A549 (cell line): ENCODE data around the gene CARMIL3. TPM values are rescaled to one million over a fixed set of nuclear protein-coding genes. Genes with fewer than 3 reads are reported as not detected.

Experiments
- ATAC-seq, 2 experiments: fragments of 200-7000 bp in 1 of 2; fragments of >200 bp in 1 of 2; cut with Nextera tagmentation in 1 of 2; cut with Tn5 transposase in 1 of 2; 3 replicates each; pipeline versions ENCODE4 v1.8.0 to v1.9.1; 2018 to 2020; ENCODE audit warnings: mild to moderate bottlenecking in 1 of 2, moderate library complexity in 1 of 2
- CTCF ChIA-PET: fragments of 300-600 bp; sonication (Branson Sonifier 250); formaldehyde crosslinking; extraction: SDS; loops from one replicate; lab custom pipeline; 2021; ENCODE audit warnings: antibody characterized with exemption, inconsistent platforms; lab: Yijun Ruan, JAX
- POLR2A ChIA-PET: fragments of 350-600 bp; formaldehyde crosslinking; extraction: SDS; loops from one replicate; lab custom pipeline; 2021; ENCODE audit warnings: antibody characterized with exemption, inconsistent platforms; lab: Yijun Ruan, JAX
- DNase-seq, 2 experiments: peaks; one replicate each; pipeline versions ENCODE4 v3.0.0 to v3.0.0-alpha.2; 2011 to 2016; ENCODE audit warnings: low read depth in 1 of 2, low spot score in 1 of 2
- FAIRE-seq: peaks from 2 replicates; lab custom pipeline; 2011; peaks lifted over from hg19 to GRCh38; lab: Jason Lieb, UNC
- H3K27ac ChIP-seq, 2 experiments: fragments of >200 bp; sonication (Bioruptor Twin); formaldehyde crosslinking; 3 replicates each; pipeline ENCODE4 v1.5.1; 2016 to 2017
- H3K4me1 ChIP-seq: fragments of >200 bp; sonication (Bioruptor Twin); formaldehyde crosslinking; 3 replicates; pipeline ENCODE4 v1.6.1; 2016
- H3K4me2 ChIP-seq: fragments of >200 bp; sonication (Bioruptor Twin); formaldehyde crosslinking; 3 replicates; pipeline ENCODE4 v1.6.1; 2016
- H3K4me3 ChIP-seq: fragments of >200 bp; sonication (Bioruptor Twin); formaldehyde crosslinking; 3 replicates; pipeline ENCODE4 v1.5.1; 2016
- H3K9me3 ChIP-seq: fragments of >200 bp; sonication (Bioruptor Twin); formaldehyde crosslinking; 3 replicates; pipeline ENCODE4 v1.6.1; 2016
- ATOH8 ChIP-seq: fragments of 250-450 bp; sonication (Bioruptor Pico); IDR thresholded peaks from 2 replicates; pipeline ENCODE4 v1.5.0; 2020; ENCODE audit warnings: low read depth, mild to moderate bottlenecking, moderate library complexity
- BCL3 ChIP-seq: fragments of >200 bp; sonication (Bioruptor Twin); formaldehyde crosslinking; IDR thresholded peaks from 3 replicates; pipeline ENCODE4 v1.6.1; 2016
- BHLHE40 ChIP-seq: IDR thresholded peaks from 2 replicates; pipeline ENCODE4 v1.6.1; 2012; ENCODE audit warnings: low read depth, low read length, inconsistent platforms
- CBX8 ChIP-seq: fragments of 200-600 bp; sonication (generic); IDR thresholded peaks from 2 replicates; pipeline ENCODE4 v1.6.1; 2016
- EHMT2 ChIP-seq: fragments of 200-600 bp; sonication (generic); IDR thresholded peaks from 2 replicates; pipeline ENCODE4 v1.6.1; 2016; ENCODE audit warnings: antibody characterized with exemption, low read depth, mild to moderate bottlenecking, moderate library complexity
- ESRRA ChIP-seq: fragments of 150-350 bp; IDR thresholded peaks from 2 replicates; pipeline ENCODE4 v1.6.1; 2014; ENCODE audit warnings: mild to moderate bottlenecking, low read length, borderline replicate concordance
- FOSL2 ChIP-seq, 2 experiments: fragments of 450-650 bp in 1 of 2; fragments of >200 bp in 1 of 2; sonication (Bioruptor Twin) in 1 of 2; formaldehyde crosslinking; IDR thresholded peaks; 2 replicates each; pipeline versions ENCODE4 v1.5.0 to v1.6.1; 2016 to 2020; ENCODE audit warnings: mild to moderate bottlenecking in 1 of 2, moderate library complexity in 1 of 2
- FOXS1 ChIP-seq: fragments of 250-450 bp; sonication (Bioruptor Pico); IDR thresholded peaks from 2 replicates; pipeline ENCODE4 v1.5.0; 2020; ENCODE audit warnings: mild to moderate bottlenecking, moderate library complexity
- HOXA7 ChIP-seq: fragments of 250-450 bp; sonication (Bioruptor Pico); IDR thresholded peaks from 2 replicates; pipeline ENCODE4 v1.5.0; 2020; ENCODE audit warnings: mild to moderate bottlenecking, moderate library complexity
- KDM5A ChIP-seq: fragments of 200-600 bp; sonication (generic); IDR thresholded peaks from 2 replicates; pipeline ENCODE4 v1.6.1; 2016; ENCODE audit warnings: antibody characterized with exemption, mild to moderate bottlenecking
- MYC ChIP-seq: IDR thresholded peaks from 2 replicates; pipeline ENCODE4 v1.6.1; 2012; ENCODE audit warnings: mild to moderate bottlenecking, inconsistent platforms, low read length, improper control_type of control experiment, borderline replicate concordance
- NR3C1 ChIP-seq: fragments of >200 bp; sonication (Bioruptor Twin); formaldehyde crosslinking; IDR thresholded peaks from 3 replicates; pipeline ENCODE4 v1.6.1; 2017
- PHF8 ChIP-seq: fragments of 200-600 bp; sonication (generic); IDR thresholded peaks from 2 replicates; pipeline ENCODE4 v1.6.1; 2016; ENCODE audit warnings: low read depth, mild to moderate bottlenecking, antibody characterized with exemption, moderate library complexity, borderline replicate concordance
- POLR2AphosphoS2 ChIP-seq: conservative IDR thresholded peaks from 2 replicates; pipeline ENCODE4 v1.6.1; 2012; ENCODE audit warnings: low read length, improper control_type of control experiment, inconsistent platforms
- RARB ChIP-seq: fragments of 250-450 bp; sonication (Bioruptor Pico); IDR thresholded peaks from 2 replicates; pipeline ENCODE4 v1.8.0; 2021; ENCODE audit warnings: mild to moderate bottlenecking, moderate library complexity
- RCOR1 ChIP-seq: fragments of 150-350 bp; IDR thresholded peaks from 2 replicates; pipeline ENCODE4 v1.6.1; 2014; ENCODE audit warnings: antibody characterized with exemption, low read length, low read depth
- RNF2 ChIP-seq: fragments of 200-600 bp; sonication (generic); IDR thresholded peaks from 2 replicates; pipeline ENCODE4 v1.6.1; 2016; ENCODE audit warnings: low read depth, mild to moderate bottlenecking, antibody characterized with exemption, moderate library complexity, borderline replicate concordance
- SREBF2 ChIP-seq: fragments of 450-650 bp; IDR thresholded peaks from 2 replicates; pipeline ENCODE4 v1.6.1; 2014; ENCODE audit warnings: mild to moderate bottlenecking, moderate library complexity
- ZC3H11A ChIP-seq: fragments of 450-650 bp; IDR thresholded peaks from 2 replicates; pipeline ENCODE4 v1.6.1; 2014; ENCODE audit warnings: antibody characterized with exemption, mild to moderate bottlenecking
- ZNF302 ChIP-seq: fragments of 250-450 bp; sonication (Bioruptor Pico); IDR thresholded peaks from 2 replicates; pipeline ENCODE4 v1.9.0; 2021; ENCODE audit warnings: inconsistent platforms, mild to moderate bottlenecking, moderate library complexity
- WGBS: methylation state at CpG from one replicate; pipeline ENCODE4 v1.1.6; 2017; ENCODE audit errors: missing lambda C conversion rate; 5-methylcytosine and 5-hydroxymethylcytosine counted together
- polyA plus RNA-seq, 4 experiments: library from polyadenylated mRNA; depleted of rRNA in 3 of 4; stranded (reverse); fragments of >200 nt; fragmentation: RNase III in 1 of 4; extraction: RNeasy Plus Mini Kit Qiagen cat#74134 plus additional on column Dnase treatment in 1 of 4; gene quantifications; 2 replicates in 3 of 4; 3 replicates in 1 of 4; pipeline ENCODE4 v1.2.3, GENCODE V29; 2011 to 2017
- TF ChIP-seq, protein P1 (sequence below): fragments of 150-350 bp; IDR thresholded peaks from 2 replicates; pipeline ENCODE4 v1.6.1; 2014; ENCODE audit warnings: low read depth, mild to moderate bottlenecking, low read length
- TF ChIP-seq, protein P2 (sequence below): fragments of 200-600 bp; sonication (generic); IDR thresholded peaks from 2 replicates; pipeline ENCODE4 v1.6.1; 2016; ENCODE audit warnings: antibody characterized with exemption, mild to moderate bottlenecking, moderate library complexity

Gene CARMIL3
- polyA plus RNA-seq, 2 of the 4 experiments (the other 2 are of a cell fraction) = 0.45 to 0.98 TPM

DNA sequence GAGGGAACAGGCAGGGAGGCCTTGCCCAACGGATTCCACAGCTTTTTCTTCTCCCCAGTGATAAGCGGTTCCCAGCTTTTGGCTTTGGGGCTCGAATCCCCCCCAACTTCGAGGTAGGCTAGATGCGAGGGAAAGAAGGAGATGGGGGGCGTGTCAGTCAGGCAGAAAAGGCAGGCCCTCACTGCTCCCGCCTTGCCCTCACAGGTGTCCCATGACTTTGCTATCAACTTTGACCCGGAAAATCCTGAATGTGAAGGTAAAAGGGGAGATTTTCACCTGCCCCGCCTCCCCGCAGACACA is 24.4 kb downstream of the CARMIL3 start:
- Histone ChIP-seq H3K4me2 (no peak overlapping the region), H3K27ac (no peak overlapping the region), H3K4me3 (no peak overlapping the region), H3K9me3 (no peaks in the 10 kb centered on the region), H3K4me1 (peaks cover 9% of the 10 kb centered on the region)
- ChIA-PET CTCF (interaction anchor here (2.1 to 11.2 kb wide), 4 partner anchors 10 to 32 kb away, joined by 7 to 101 read pairs (median 45); no protein-coding TSS in a partner anchor), POLR2A (no interaction called here)
- no peak for DNase-seq
- TF ChIP-seq MYC (no peak), ESRRA (no peak), CBX8 (no peak), ZC3H11A (no peak), HOXA7 (CRISPR knock-in tag) (no peak)
- no peak for ATAC-seq
- WGBS = 74% methylated on average over 10 of the region's 10 CpGs
- no peak for FAIRE-seq

DNA sequence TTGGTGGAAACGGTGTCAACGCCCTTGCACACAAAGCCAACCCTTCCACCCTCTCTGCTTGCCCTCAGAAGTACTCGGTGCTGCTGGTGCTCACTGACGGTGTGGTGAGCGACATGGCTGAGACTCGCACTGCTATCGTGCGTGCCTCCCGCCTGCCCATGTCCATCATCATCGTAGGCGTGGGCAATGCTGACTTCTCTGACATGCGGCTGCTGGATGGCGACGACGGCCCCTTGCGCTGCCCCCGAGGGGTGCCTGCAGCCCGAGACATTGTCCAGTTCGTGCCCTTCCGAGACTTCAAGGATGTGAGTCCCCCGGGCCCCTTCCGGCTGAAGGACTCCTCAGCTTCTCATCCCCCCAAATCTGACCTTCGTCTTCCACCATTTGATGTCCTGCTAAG is 25.3 kb downstream of the CARMIL3 start:
- no peak overlapping the region for H3K4me3 ChIP-seq
- ATAC-seq (no peak), DNase-seq (no peak), FAIRE-seq (no peak)
- 90% methylated on average over 19 of the region's 23 CpGs for WGBS
- no peak overlapping the region for H3K4me2 ChIP-seq
- H3K9me3 ChIP-seq = no peaks in the 10 kb centered on the region
- peaks cover 15% of the 10 kb centered on the region for H3K4me1 ChIP-seq
- TF ChIP-seq PHF8 (no peak), ATOH8 (CRISPR knock-in tag) (no peak), SREBF2 (no peak), BCL3 (no peak), RNF2 (no peak), ZNF302 (CRISPR knock-in tag) (no peak), RCOR1 (no peak), FOSL2 (IDR thresholded peaks at IDR 0.05) (no peak), FOSL2 (CRISPR knock-in tag; IDR thresholded peaks at IDR 0.05) (no peak), RARB (CRISPR knock-in tag) (no peak), HOXA7 (CRISPR knock-in tag) (no peak), FOXS1 (no peak), KDM5A (no peak), POLR2AphosphoS2 (no peak), EHMT2 (no peak), BHLHE40 (no peak), NR3C1 (no peak)
- TF ChIP-seq, protein P1, sequence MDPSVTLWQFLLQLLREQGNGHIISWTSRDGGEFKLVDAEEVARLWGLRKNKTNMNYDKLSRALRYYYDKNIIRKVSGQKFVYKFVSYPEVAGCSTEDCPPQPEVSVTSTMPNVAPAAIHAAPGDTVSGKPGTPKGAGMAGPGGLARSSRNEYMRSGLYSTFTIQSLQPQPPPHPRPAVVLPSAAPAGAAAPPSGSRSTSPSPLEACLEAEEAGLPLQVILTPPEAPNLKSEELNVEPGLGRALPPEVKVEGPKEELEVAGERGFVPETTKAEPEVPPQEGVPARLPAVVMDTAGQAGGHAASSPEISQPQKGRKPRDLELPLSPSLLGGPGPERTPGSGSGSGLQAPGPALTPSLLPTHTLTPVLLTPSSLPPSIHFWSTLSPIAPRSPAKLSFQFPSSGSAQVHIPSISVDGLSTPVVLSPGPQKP = no peak
- TF ChIP-seq, protein P2, sequence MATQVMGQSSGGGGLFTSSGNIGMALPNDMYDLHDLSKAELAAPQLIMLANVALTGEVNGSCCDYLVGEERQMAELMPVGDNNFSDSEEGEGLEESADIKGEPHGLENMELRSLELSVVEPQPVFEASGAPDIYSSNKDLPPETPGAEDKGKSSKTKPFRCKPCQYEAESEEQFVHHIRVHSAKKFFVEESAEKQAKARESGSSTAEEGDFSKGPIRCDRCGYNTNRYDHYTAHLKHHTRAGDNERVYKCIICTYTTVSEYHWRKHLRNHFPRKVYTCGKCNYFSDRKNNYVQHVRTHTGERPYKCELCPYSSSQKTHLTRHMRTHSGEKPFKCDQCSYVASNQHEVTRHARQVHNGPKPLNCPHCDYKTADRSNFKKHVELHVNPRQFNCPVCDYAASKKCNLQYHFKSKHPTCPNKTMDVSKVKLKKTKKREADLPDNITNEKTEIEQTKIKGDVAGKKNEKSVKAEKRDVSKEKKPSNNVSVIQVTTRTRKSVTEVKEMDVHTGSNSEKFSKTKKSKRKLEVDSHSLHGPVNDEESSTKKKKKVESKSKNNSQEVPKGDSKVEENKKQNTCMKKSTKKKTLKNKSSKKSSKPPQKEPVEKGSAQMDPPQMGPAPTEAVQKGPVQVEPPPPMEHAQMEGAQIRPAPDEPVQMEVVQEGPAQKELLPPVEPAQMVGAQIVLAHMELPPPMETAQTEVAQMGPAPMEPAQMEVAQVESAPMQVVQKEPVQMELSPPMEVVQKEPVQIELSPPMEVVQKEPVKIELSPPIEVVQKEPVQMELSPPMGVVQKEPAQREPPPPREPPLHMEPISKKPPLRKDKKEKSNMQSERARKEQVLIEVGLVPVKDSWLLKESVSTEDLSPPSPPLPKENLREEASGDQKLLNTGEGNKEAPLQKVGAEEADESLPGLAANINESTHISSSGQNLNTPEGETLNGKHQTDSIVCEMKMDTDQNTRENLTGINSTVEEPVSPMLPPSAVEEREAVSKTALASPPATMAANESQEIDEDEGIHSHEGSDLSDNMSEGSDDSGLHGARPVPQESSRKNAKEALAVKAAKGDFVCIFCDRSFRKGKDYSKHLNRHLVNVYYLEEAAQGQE = no peak
- H3K27ac ChIP-seq = no peak overlapping the region
- CTCF ChIA-PET = interaction anchor here (1.3 to 11.2 kb wide), 3 partner anchors 15 to 26 kb away, joined by 3 to 101 read pairs (median 56); partner anchors contain the start of gene CARMIL3
- POLR2A ChIA-PET = no interaction called here
